Esophagus muscularis mucosa (tissue), 4 donors: ENCODE measurements around the gene HSPB3. TPM values are rescaled to one million over a fixed set of nuclear protein-coding genes. Genes with fewer than 3 reads are reported as not detected.

Experiments used
- DNase-seq: peaks from one replicate; pipeline ENCODE4 v3.0.0-alpha.2; 2017; ENCODE audit errors: extremely low spot score
- H3K27ac ChIP-seq, 4 donors: fragments of 200-600 bp; sonication (generic); replicated peaks in 1 of 4; 1 replicate in 3 of 4; 2 replicates in 1 of 4; pipeline ENCODE4 v1.5.1; 2016 to 2019; ENCODE audit warnings: mild to moderate bottlenecking in 1 of 4
- H3K27me3 ChIP-seq, 4 donors: fragments of 200-600 bp; sonication (generic); one replicate each; pipeline versions ENCODE4 v1.5.1 to v1.6.0; 2016 to 2019
- H3K36me3 ChIP-seq, 4 donors: fragments of 200-600 bp; sonication (generic); one replicate each; pipeline ENCODE4 v1.5.1; 2016 to 2019
- H3K4me1 ChIP-seq, 4 donors: fragments of 200-600 bp; sonication (generic); one replicate each; pipeline ENCODE4 v1.5.1; 2016 to 2019
- H3K4me3 ChIP-seq, 4 donors: fragments of 200-600 bp; sonication (generic); 1 replicate in 2 of 4; 2 replicates in 2 of 4; pipeline ENCODE4 v1.5.1; 2016 to 2019; ENCODE audit warnings: mild to moderate bottlenecking in 4 of 4, moderate library complexity in 1 of 4
- H3K9me3 ChIP-seq, 4 donors: fragments of 200-600 bp; sonication (generic); 1 replicate in 3 of 4; 2 replicates in 1 of 4; pipeline ENCODE4 v1.5.1; 2016 to 2019
- EP300 ChIP-seq: sonication (generic); formaldehyde crosslinking; IDR thresholded peaks from one replicate; pipeline ENCODE4 v1.6.1; 2017; ENCODE audit warnings: antibody characterized with exemption
- POLR2A ChIP-seq: fragments of 450-650 bp; IDR thresholded peaks from one replicate; pipeline ENCODE4 v1.6.1; 2017; ENCODE audit warnings: antibody characterized with exemption, moderate library complexity, mild to moderate bottlenecking, low read depth
- POLR2AphosphoS5 ChIP-seq, 2 donors: sonication (generic); formaldehyde crosslinking; IDR thresholded peaks; one replicate each; pipeline ENCODE4 v1.6.1; 2017; ENCODE audit warnings: antibody characterized with exemption in 2 of 2
- WGBS: methylation state at CpG from one replicate; pipeline ENCODE4 v1.1.5; 2018; 5-methylcytosine and 5-hydroxymethylcytosine counted together
- intact Hi-C: fragments of 100-400 bp; cut with DNase I; formaldehyde crosslinking; loops from one replicate; pipeline ENCODE4 v1.15.1; 2023
- total RNA-seq, 4 donors: library from RNA; depleted of rRNA; stranded (reverse); fragments of >200 nt; gene quantifications; one replicate each; pipeline versions ENCODE4 v1.1.0 to v1.2.1, GENCODE V29; 2016
- TF ChIP-seq, protein P1 (sequence below), 3 experiments: fragments of 200-600 bp in 2 of 3; fragments of 450-650 bp in 1 of 3; sonication (generic) in 2 of 3; IDR thresholded peaks; one replicate each; pipeline ENCODE4 v1.5.1; 2017 to 2019; ENCODE audit warnings: antibody characterized with exemption in 3 of 3, mild to moderate bottlenecking in 2 of 3, moderate library complexity in 1 of 3

Gene HSPB3
- total RNA-seq, 4 donors from 2014 or later = 19.1 to 115 (median 51.0) TPM

- Histone ChIP-seq H3K4me1 (peaks cover 6 to 18% (median 11%) of the 10 kb centered on the region in 4 donors), H3K36me3 (no peaks in the 10 kb centered on the region), H3K27ac (peak overlapping the region in 1 of 4 donors; percentile 13), H3K4me3 (peak overlapping the region in 3 of 4 donors; percentile 17 to 31 (median 22)), H3K9me3 (no peaks in the 10 kb centered on the region), H3K27me3 (no peaks in the 10 kb centered on the region)
- 35% methylated on average over 2 of the region's 2 CpGs for WGBS
- TF ChIP-seq POLR2AphosphoS5 (IDR thresholded peaks at IDR 0.05) = no peak
- no peak for DNase-seq
- intact Hi-C loops = no loop called here
Observed at GRCh38 chr5:54470128-54470527, 14.6 kb downstream of the HSPB3 start.

DNA sequence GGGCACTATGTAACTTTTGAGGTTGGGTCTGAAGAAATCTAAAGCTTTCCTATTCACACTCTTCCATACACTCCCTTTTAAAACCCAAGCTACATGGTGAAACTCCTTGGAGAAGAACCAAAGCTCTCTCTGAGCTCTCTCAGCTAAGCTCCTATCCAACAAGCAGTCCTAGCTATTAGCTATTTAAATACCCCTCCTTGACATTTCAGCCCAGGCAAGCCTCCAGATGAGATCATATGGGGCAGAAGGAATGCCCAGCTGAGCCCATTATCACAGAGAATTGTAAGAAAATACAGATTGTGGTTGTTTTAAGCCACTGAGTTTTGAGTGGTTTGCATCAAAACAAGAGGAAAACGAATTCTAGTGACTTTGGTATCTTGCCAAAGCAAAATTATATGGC lies 15.2 kb downstream of the HSPB3 start:
- Histone ChIP-seq H3K4me1 (peaks cover 6 to 18% (median 11%) of the 10 kb centered on the region in 4 donors), H3K36me3 (no peaks in the 10 kb centered on the region), H3K27me3 (no peaks in the 10 kb centered on the region), H3K9me3 (no peaks in the 10 kb centered on the region), H3K4me3 (no peak overlapping the region), H3K27ac (no peak overlapping the region)
- WGBS = 69% methylated on average over 1 of the region's 1 CpG
- TF ChIP-seq POLR2AphosphoS5 (IDR thresholded peaks at IDR 0.05) (no peak), POLR2A (no peak), EP300 (no peak)
- TF ChIP-seq, protein P1, sequence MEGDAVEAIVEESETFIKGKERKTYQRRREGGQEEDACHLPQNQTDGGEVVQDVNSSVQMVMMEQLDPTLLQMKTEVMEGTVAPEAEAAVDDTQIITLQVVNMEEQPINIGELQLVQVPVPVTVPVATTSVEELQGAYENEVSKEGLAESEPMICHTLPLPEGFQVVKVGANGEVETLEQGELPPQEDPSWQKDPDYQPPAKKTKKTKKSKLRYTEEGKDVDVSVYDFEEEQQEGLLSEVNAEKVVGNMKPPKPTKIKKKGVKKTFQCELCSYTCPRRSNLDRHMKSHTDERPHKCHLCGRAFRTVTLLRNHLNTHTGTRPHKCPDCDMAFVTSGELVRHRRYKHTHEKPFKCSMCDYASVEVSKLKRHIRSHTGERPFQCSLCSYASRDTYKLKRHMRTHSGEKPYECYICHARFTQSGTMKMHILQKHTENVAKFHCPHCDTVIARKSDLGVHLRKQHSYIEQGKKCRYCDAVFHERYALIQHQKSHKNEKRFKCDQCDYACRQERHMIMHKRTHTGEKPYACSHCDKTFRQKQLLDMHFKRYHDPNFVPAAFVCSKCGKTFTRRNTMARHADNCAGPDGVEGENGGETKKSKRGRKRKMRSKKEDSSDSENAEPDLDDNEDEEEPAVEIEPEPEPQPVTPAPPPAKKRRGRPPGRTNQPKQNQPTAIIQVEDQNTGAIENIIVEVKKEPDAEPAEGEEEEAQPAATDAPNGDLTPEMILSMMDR (IDR thresholded peaks at IDR 0.05) = no peak
- no peak for DNase-seq
- intact Hi-C loops = no loop called here

GRCh38 chr5:54471398-54471797 lies 15.9 kb downstream of the HSPB3 start:
- Histone ChIP-seq H3K4me1 (peaks cover 6 to 18% (median 11%) of the 10 kb centered on the region in 4 donors), H3K36me3 (no peaks in the 10 kb centered on the region), H3K4me3 (no peak overlapping the region), H3K27me3 (no peaks in the 10 kb centered on the region), H3K27ac (no peak overlapping the region), H3K9me3 (no peaks in the 10 kb centered on the region)
- intact Hi-C loops = no loop called here
- TF ChIP-seq POLR2AphosphoS5 (IDR thresholded peaks at IDR 0.05) (no peak), EP300 (no peak), POLR2A (no peak)
- TF ChIP-seq, protein P1 (IDR thresholded peaks at IDR 0.05) = no peak
- WGBS = 52% methylated on average over 3 of the region's 3 CpGs
- no peak for DNase-seq

DNA sequence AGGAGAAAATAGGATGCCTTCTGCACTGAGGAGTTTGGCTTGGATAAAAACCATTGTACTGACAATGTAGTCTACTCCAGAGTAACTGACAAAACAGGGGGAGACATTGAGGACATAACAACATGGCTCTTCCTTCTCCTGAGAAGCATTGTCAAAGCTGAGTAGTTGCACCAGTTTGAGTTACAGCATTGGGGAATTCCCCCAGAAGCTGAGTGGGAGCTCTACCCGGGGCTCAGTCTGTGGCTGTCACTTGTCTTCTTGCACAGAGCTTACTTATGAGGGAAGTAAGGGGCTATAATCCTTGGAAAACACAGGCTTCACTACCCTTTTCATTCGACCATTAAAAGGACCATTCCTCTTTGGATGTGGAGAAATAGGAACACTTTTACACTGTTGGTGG lies 21.2 kb downstream of the HSPB3 start:
- no peaks in the 10 kb centered on the region for H3K4me1 ChIP-seq
- H3K27me3 ChIP-seq = no peaks in the 10 kb centered on the region
- H3K4me3 ChIP-seq = no peak overlapping the region
- TF ChIP-seq EP300 (no peak), POLR2AphosphoS5 (IDR thresholded peaks at IDR 0.05) (no peak), POLR2A (no peak)
- TF ChIP-seq, protein P1 (IDR thresholded peaks at IDR 0.05) = no peak
- no peak for DNase-seq
- no peaks in the 10 kb centered on the region for H3K9me3 ChIP-seq
- 83% methylated on average over 2 of the region's 2 CpGs for WGBS
- no peaks in the 10 kb centered on the region for H3K36me3 ChIP-seq
- intact Hi-C loops = no loop called here
- H3K27ac ChIP-seq = no peak overlapping the region

GRCh38 chr5:54477941-54478478 lies 22.5 kb downstream of the HSPB3 start:
- Histone ChIP-seq H3K4me3 (no peak overlapping the region), H3K27me3 (no peaks in the 10 kb centered on the region), H3K27ac (no peak overlapping the region), H3K4me1 (no peaks in the 10 kb centered on the region), H3K9me3 (no peaks in the 10 kb centered on the region), H3K36me3 (no peaks in the 10 kb centered on the region)
- intact Hi-C loops = no loop called here
- WGBS = 93% methylated on average over 1 of the region's 1 CpG
- peak; percentile 39 for DNase-seq
- TF ChIP-seq EP300 (no peak), POLR2AphosphoS5 (IDR thresholded peaks at IDR 0.05) (no peak), POLR2A (no peak)
- TF ChIP-seq, protein P1 (IDR thresholded peaks at IDR 0.05) = no peak
